ENCODE data around the gene TRIM10. TPM values are rescaled to one million over a fixed set of nuclear protein-coding genes. Genes with fewer than 3 reads are reported as not detected.

Gene TRIM10
- total RNA-seq, 6 experiments from 2014 or later: 0.74 to 2.4 (median 1.4) TPM

GRCh38 chr6:30136570-30137286 is 24.3 kb downstream of the TRIM10 start:
- Histone ChIP-seq H3K27ac (no peak overlapping the region), H3K27me3 (no peaks in the 10 kb centered on the region), H3K4me1 (no peaks in the 10 kb centered on the region), H3K9me3 (no peaks in the 10 kb centered on the region), H3K36me3 (no peaks in the 10 kb centered on the region), H3K4me3 (no peak overlapping the region)
- DNase-seq (no peak), ATAC-seq (no peak)
- TF ChIP-seq CTCF (IDR thresholded peaks at IDR 0.05) (no peak), POLR2A (IDR thresholded peaks at IDR 0.05) (no peak)
- intact Hi-C loops (cut with DNase I): no loop called here
- 63% methylated on average over 7 of the region's 11 CpGs for WGBS (ENCODE audit: insufficient coverage, low coverage, low lambda C conversion rate, missing lambda C conversion rate)

- DNase-seq (no peak), ATAC-seq (peak in 1 of 4 donors; percentile 60)
- TF ChIP-seq POLR2A (IDR thresholded peaks at IDR 0.05): no peak
- TF ChIP-seq CTCF (IDR thresholded peaks at IDR 0.05): no peak
- Histone ChIP-seq H3K4me3 (no peak within 1 kb of the TSS), H3K4me1 (peaks cover 0 to 2% (median 0%) of the 10 kb centered on the region in 4 donors), H3K27me3 (no peaks in the 10 kb centered on the region), H3K27ac (no peak within 1 kb of the TSS), H3K9me3 (no peaks in the 10 kb centered on the region), H3K36me3 (no peaks in the 10 kb centered on the region)
- 46% methylated on average over 4 of the region's 4 CpGs for WGBS (ENCODE audit: insufficient coverage, low coverage, low lambda C conversion rate, missing lambda C conversion rate)
- intact Hi-C loops (cut with DNase I): no loop called here
Observed at GRCh38 chr6:30135757-30136156, 25.3 kb downstream of the TRIM10 start, which contains the start of gene TRIM40. Gene TRIM40 (plus strand): TSS chr6:30136140. CDS start chr6:30137037, 897 bp downstream.

- TF ChIP-seq CTCF (IDR thresholded peaks at IDR 0.05): no peak
- no peak for TF ChIP-seq POLR2A (IDR thresholded peaks at IDR 0.05)
- Histone ChIP-seq H3K27ac (no peak overlapping the region), H3K9me3 (no peaks in the 10 kb centered on the region), H3K27me3 (no peaks in the 10 kb centered on the region), H3K4me1 (peaks cover 0 to 4% (median 0%) of the 10 kb centered on the region in 4 donors), H3K4me3 (no peak overlapping the region), H3K36me3 (no peaks in the 10 kb centered on the region)
- intact Hi-C loops (cut with DNase I): no loop called here
- ATAC-seq: no peak
- WGBS (ENCODE audit: insufficient coverage, low coverage, low lambda C conversion rate, missing lambda C conversion rate): 61% methylated on average over 2 of the region's 2 CpGs
- no peak for DNase-seq
Observed at GRCh38 chr6:30135147-30135546, 25.9 kb downstream of the TRIM10 start.

GRCh38 chr6:30131947-30132497 is 29.0 kb downstream of the TRIM10 start:
- no peak overlapping the region for H3K4me3 ChIP-seq
- no peak for ATAC-seq
- DNase-seq: no peak
- no peak overlapping the region for H3K27ac ChIP-seq
- H3K4me1 ChIP-seq: peaks cover 0 to 9% (median 2%) of the 10 kb centered on the region in 4 donors
- H3K36me3 ChIP-seq: no peaks in the 10 kb centered on the region
- intact Hi-C loops (cut with DNase I): no loop called here
- 76% methylated on average over 2 of the region's 2 CpGs for WGBS (ENCODE audit: insufficient coverage, low coverage, low lambda C conversion rate, missing lambda C conversion rate)
- H3K27me3 ChIP-seq: peaks cover 0 to 8% of the 10 kb centered on the region in 2 donors
- H3K9me3 ChIP-seq: no peaks in the 10 kb centered on the region
- TF ChIP-seq CTCF (IDR thresholded peaks at IDR 0.05): no peak
- no peak for TF ChIP-seq POLR2A (IDR thresholded peaks at IDR 0.05)

All from right lobe of liver (tissue), 6 donors.